Measurements from ENCODE around the gene RNMT.
"Not testable (repeated sequence)": the region's sequence is repeated elsewhere in the genome, so short reads cannot be mapped to it uniquely, and the experiment has no call there.

RNMT gene

DNA sequence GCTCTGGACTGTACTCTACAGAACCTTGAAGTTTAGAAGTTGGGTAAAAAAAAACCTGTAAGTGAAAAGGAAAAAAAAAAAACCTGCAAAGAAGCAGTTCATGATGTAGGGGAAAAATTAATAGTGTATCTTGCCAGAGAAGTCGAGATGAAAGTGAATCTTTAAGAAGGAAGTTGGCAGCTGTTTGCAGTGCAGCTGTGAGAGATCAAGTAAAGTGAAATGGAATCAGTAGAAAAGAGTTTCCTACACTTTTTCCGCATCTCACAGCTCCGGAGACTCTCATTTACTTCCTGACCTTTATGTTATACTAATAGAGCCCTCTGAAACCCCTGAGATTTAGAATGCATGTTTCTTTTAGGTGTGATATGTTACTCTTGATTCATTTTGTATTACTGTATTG, 19.2 kb downstream of the RNMT start:
- DNase-seq: no peak

DNA sequence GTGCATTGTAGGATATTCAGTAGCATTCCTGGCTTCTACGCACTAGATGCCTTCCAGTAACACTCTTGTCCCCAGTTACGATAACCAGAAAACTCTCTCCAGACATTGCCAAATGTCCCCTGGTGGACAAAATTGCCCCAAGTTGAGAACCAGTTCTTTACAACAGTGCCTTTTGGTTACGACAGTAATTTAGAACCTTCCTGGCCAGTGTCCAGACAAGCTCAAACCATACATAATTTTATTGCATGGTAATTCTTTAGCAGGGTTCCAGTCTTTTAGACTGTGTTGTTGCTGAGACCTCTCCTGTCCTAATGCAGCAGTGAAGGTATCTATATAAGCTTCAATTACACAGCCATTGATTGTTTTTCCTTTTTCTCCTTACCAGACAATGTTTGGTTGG, 20.2 kb downstream of the RNMT start:
- no peak for DNase-seq

DNA sequence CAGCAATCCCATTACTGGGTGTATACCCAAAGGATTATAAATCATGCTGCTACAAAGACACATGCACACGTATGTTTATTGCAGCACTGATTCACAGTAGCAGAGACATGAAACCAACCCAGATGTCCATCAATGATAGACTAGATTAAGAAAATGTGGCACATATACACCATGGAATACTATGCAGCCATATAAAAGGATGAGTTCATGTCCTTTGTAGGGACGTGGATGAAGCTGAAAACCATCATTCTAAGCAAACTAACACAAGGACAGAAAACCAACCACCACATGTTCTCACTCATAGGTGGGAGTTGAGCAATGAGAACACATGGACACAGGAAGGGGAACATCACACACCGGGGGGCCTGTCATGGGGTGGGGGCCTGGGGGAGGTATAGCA, 25.1 kb downstream of the RNMT start:
- DNase-seq: not testable (repeated sequence)

DNA sequence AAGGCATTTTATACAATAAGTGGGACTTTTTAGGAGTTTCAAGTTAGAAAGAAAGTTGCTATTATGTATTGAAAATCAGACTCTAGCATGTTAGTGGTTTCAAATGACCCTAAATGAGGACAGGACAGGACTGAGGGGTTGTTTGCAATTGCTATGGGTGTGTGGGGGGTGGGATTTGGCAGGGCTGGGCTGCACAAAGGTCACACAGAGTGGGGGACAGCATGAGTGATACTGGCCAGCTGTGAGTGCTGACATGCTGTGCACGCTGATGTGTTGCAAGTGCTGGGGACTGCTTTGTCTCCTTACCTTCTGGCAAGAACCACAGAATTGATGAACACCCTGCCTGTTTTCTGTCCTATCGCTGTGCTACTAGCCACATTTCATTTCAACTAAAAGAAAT, 29.8 kb downstream of the RNMT start:
- no peak for DNase-seq

DNA sequence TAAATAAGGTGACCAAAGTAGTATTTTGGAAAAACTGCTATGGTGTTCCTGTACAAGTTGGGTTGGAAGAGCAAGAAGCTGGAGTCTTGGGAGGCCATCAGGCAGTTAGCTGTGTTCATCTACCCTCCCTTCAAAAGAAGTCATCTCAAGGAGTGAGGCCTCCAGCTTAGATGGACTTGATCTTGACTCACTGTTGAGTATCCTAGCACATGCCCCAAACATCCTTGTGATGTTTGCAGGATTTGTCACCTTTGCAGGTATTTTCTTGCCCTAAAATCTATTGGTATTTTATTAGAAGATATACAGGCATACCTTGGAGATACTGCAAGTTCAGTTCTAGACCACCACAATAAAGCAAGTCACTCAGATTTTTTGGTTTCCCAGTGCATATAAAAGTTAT, 30.2 kb downstream of the RNMT start:
- DNase-seq: no peak

DNA sequence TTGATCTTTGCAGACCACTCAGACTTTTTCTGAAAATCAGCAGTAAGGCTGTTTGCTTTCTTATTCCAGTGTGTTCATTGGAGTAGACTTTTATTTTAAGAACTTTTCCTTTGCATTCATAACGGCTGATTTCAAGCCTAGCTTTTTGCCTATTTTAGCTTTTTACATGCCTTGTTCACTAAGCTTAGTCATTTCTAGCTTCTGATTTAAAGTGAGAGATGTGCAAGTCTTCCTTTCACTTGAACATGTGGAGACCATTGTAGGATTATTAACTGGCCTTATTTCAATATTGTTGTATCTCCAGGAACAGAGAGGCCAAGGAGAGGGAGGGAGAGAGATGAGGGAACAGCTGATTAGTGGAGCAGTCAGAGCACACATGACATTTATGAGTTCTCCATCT, 32.1 kb downstream of the RNMT start:
- no peak for DNase-seq

DNA sequence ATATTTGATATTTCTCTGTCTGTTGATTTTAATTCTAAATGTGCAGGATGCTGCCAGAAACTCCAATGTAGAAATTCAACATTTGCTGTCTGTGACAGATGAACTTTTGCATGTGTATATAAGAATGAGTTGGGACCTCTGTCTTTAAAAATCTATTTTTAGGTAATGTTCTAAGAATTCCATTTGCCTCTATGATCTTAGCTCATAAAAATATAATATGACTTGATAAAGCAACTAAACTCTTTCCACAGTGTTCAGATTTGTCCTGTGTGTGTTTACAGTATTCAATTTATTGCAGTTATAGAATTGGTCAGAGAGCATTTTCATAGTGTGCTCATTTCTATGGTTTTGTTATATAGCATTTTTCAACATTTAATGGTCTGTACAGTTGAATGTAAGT, 33.6 kb downstream of the RNMT start:
- DNase-seq: no peak

DNA sequence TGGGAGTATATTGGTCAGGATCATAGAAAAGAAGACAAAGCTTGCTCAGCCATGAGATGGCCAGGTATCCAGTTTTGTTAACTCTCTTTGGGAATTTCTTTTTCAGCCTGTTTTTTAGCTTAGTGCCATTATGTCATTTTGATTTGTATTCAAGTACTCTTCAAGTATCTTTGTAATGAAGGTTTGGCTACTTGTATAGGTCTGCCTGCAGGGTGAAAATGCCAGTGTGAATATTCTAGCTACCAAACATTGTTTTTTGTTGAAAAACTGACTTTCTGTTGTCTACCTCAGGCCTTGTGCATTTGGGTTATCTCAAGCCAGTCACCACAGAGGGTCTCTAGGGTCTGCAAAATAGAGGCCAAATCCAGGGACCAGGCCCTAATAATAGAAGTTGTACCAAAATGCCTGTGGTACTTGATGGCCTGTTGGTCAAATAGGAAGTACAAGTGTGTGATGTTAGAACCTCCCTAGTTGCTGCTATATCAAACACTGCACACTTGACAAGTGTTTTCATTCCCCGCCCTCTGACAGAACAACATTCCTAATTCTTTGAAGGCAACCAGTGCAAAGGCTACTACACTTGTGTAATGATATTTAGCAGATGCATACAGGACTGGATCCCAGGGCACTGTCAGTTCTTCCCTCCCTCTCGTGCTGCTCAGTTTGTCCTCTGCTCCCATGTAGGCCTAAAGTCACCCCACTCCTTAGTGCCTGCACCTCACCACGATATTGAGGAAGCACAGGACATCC, 36.4 kb downstream of the RNMT start:
- DNase-seq: no peak

DNA sequence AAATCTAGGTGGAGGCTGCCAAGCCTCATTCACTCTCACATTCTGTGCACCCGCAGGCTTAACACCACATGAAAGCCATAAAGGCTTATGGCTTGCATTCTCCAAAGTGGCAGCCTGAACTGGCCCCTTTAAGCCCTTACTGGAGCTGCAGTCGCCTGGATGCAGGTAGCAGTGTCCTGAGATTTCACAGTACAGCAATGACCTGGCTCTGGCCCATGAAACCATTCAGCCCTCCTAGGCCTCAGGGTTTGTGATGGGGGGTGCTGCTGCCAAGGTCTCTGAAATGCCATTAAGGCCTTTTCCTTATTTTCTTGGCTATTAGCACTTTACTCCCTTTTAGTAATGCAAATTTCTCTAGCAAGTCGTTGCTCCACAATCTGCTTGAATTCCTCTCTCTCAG, 48.6 kb downstream of the RNMT start:
- DNase-seq: no peak

DNA sequence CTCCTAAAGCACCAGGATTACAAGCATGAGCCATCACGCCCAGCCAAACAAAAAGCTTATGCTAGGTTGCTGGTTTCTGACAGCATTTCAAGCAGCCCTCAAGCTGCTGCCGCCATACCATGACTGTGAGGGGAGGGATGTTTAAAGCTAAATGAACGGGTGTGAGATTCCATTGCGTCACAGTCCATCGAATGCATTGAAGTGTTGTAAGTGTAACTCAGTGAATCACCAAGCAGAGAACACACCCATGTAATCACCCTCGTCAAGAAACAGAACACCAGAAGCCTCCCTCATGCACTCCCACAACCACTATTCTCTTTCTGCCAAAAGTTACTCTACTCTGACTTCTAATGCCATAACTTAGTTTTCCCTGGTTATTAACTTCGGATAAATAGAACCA, 64.7 kb downstream of the RNMT start:
- DNase-seq: no peak

DNA sequence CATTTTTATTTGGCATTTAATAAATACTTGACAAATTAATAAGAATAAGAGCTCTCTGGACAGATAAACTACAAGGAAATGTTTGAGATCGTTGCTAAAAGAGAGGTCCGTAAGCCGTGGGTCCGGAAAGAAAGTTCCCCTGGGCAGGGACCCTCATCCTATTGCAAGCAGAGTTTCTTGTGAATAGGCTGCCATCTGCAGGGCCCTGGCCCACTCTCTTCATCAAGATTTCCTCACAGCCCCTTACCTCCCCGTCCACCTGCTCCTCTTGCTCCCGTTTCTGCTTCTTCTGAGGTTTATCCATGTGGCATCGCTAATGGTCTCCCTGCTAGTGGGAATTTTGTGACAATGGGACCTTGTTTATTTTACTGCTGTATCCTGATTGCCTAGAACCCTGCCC, 67.3 kb downstream of the RNMT start:
- DNase-seq: no peak

DNA sequence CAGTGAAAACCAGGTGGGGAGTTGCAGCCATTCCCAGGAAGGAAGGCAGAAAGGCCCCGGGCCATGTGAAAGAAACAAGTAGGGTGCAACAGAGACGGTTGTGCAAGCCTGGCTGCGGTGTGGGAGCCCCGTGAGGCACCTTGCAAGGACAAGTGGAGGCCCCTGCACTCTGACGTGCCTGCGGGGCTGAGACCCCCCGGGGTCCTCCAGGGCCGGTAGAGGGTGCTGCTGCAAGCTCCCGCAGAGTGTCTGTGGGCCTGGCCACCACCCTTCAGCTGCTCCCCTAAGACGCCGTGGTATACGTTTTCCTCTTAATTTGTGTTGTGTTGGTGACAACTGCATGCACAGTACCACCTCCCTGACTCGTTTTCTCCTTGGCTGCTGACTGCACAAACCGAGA, 70.0 kb downstream of the RNMT start:
- no peak for DNase-seq

DNA sequence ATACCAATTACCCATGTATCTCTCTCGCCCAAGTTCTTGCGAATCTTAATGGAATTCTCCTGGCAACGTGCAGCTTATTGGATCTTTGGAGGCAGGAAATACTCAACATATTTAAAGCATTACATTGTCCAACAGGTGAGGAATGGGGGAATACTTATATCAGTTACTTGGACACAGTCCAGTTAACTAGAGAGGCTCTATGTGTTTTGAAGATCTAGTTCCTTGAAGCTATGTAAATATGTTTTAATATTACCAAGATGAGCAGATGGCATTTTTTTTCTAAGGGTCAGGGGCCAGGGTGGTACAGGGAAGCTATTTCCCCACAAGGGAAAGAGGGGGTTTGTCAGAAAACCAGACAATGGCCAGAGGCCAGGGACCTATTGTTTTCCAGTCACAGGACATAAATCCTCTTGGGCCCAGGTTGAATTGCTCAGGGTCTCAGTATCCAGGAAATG, 70.7 kb downstream of the RNMT start:
- DNase-seq: no peak

DNA sequence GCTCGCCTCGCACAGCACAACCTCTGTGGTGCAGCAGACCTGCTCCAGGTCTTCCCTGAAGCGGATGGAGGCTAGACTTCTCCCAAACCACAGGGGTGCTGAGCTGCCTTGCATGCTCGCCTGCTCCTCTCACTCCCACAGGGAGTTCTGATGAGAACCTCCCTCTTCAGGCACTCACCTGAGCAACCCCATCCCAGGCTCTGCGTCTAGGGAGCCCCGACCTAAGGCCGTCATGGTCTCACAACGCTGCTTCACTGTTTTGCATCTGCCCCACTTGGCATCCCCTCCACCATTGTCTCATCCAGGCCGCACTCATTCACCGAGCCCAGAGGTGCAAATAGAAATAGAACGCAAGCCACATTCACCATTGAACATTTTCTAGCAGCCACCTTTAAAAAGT, 72.9 kb downstream of the RNMT start:
- DNase-seq: no peak

DNA sequence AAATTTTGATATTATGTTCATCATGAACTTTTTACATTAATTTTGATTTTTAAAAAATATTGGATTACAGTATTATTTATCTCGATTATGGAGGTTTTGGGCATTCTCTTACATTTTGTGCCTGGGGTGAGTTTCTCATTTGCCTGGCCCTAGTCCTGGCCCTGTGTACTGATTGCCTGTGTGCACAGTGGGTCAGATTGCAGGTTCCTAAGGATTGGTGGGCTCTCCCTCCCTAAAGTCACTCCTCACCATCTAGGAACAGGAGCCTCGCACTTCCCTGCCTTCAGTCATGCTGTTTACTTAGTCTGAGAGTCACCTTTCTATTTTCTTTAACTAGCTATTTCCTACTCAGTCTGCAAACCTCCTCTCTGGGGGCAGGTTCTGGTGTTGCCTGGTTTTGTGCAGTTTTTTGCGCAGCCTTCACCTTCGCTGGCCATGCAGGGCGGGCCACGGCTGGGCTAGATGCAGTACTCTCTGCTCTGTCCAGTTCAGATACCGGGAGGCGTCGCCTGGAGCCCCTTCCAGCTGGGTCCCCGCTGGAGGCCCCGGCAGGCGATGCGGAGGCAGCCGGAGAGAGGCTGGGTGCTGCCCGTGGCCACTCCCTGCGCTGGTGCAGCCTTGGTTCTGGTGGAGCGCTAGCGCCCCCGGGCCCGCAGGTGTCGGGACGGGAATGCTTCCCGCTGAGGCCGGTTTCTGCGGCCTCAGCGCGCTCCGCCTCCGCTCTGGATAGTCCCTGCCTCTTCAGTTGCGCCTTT, 74.2 kb downstream of the RNMT start:
- DNase-seq: no peak

DNA sequence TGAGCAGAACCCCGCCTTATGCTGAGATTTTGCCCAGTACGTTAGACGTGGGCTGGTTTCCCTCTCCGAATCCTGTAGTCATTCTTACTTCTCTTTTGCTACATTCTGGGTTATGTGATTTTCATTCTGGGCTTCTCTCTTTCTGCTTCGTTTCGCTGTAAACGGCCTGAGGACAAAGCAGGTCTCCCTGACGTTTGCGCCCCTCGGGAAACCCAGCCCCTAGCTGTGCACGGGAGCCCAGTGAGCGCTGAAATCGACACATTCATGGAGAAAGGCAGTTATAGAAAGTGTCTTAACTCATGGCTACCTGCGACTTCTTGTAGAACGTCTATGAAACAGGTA, 74.8 kb downstream of the RNMT start:
- no peak for DNase-seq

DNA sequence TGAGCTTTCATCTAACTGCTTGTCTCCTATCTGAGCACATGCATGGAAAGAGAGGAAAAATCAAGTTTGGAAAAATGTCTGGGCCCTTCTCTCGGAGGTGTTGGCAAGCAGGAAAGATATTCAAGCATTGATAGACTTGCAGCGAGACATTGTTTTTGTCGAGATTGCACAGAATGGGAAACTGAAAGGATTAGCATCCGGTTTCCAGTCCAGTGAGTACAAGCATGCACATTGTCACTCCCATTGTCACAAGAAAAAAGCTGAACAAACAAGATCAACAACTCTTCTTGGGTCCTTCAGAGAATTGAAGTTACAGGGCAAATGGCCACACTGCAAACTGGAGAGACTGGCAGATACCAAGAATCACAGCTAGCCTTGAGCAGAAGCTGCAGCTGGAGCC, 77.8 kb downstream of the RNMT start:
- no peak for DNase-seq

DNA sequence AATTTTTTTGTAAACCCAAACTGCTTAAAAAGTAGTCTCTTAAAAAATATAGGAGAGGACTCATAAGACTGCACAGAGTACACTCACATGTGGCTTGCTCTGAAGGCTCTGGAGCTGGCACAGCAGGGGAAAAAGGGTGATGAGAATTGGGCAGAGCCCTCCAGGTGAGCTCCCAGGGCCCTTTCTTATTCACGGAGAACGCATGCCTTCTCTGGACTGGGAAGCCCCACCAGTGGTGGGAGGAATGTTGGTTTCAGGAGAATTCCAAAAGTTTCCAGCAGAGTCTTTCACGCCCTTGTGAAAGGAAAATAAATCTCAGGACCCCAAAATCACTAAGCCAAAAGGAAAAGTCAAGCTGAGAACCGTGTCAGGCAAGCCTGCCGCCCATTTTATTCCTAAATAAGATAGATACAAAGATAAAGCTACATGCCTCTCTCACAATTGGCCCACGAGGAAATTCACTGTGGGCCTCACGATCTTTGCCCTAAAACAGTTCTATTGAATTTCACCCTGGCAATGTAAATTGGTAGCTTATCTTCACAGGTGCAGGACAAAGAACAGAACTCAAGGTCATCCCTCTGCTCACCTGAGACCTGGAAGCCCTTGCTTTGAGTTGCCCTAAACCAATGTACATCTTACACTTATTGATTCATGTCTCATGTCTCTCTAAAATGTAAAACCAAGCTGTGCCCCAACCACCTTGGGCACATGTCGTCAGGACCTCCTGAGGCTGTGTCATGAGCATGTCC, 82.0 kb downstream of the RNMT start:
- no peak for DNase-seq

DNA sequence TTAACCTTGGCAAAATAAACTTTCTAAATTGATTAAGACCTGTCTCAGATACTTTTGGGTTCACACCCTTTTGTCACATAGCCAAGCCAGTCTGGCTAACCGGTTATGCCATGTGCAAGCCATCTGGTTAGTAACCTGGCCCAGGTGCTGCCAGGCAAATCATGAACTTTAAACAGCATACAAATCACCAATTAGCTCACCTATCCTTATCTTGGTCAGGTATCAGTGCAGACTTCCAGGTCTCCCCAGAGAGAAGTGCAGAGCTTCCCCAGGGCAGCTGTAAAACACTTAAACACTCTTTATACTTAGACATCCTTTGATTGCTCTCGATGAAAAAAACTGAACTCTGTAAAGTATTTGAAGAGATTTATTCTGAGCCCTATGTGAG, 82.6 kb downstream of the RNMT start:
- no peak for DNase-seq

DNA sequence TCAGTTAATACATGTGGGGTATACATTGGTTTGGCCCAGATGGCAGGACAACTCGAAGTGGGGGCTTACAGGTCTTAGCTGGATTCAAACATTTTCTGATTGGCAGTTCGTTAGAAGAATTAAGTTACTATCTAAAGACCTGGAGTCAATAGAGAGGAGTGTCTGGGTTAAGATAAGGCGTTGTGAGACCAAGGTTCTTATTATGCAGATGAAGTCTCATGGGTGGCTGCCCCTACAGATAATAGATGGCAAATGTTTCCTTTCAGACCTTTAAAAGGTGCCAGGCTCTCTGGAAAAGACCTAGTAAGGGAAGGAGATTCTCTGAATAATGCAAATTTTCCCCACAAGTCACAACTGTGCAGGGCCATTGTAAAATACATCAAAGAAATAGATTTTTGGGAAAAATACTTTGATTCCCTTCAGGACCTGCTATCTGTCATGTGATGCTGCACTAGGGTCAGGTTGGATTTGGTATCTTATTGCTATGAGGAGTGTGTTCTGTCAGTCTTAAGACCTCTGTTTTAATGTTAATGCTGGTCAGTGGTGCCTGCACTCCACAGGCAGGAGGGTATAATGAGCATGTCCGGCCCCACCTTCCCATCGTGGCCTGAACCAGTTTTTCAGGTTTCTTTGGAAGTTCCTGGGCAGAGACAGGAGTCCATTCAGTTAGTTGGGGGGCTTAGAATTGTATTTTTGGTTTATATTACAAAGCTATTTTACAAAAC, 83.2 kb downstream of the RNMT start:
- DNase-seq: peak; percentile 30

DNA sequence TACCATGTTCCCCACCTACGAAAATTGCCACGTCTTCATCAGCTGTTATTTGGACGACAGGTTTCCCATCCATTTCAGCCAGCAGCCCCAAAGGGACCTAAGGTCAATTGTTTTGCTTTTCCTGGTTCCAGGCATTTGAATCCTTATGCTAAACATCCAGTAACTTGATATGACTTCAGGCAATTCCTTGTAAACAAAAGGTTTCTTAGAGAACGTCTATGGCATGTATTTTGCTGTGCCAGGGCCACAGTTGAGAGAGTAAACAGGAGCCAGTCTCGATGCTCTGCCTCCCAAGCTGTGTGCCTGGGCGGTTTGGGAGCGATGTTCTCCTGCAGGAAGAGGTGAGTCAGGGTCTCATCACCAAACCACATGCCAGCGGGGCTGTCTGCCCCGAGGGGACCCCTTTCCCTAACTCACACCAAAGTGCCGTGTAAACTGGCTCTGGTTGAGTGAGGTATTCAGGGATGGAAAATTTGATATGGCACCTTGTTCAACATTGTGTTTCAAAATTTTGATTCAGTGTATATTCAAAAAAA, 84.5 kb downstream of the RNMT start:
- no peak for DNase-seq

DNA sequence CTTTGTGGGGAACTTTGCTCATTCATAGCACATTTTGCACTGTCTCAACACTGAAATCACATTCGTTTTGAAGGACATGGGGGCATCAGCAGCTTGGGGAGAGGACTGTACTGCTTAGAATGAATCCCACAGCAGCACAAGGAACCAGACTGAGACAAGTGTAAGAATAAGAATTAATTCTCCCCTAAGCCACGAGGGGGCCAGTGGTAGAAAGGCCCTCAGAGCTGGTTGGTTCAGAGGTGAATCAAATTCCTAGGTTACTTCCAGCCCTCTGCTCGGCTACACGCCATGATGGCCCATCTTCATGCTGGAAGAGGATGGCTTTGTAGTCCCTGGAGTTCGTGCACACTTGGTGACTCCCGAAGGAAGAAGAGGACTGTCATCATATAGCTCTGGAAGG, 85.5 kb downstream of the RNMT start:
- DNase-seq: no peak

DNA sequence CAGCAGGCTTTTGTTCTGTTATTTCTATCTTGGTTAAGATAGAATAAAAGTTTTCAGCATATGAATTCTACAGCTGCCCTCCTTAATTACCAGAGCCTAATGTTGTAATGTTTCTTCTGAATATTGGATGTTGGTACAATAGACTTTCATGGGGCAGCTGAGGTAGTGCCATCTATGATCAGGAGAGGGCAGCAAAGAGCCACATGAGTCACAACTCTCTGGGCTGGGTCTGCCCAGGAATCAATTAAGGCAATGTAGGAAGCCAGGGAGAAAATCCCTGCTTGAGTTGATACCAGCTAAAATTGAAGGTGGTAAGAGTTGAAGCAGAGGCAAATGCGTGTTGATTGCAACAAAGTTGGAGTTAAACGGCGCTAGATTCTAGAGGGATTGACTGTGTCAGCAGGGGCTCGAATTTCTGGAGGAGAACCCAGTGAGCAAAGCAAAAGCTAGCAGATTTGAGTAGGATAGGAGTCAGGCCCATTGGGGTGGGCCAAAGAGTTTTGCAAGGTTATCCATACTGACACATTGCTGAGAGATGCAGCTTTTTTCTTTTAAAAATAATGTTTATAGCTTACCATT, 86.9 kb downstream of the RNMT start:
- peak; percentile 49 for DNase-seq

Measured in NCI-H748 treated with DMSO at 0.1 percent for 48 hours (cell line).